Measurements from ENCODE around the gene TTC9B.
"Not testable (repeated sequence)": the region's sequence is repeated elsewhere in the genome, so short reads cannot be mapped to it uniquely, and the experiment has no call there.

DNA sequence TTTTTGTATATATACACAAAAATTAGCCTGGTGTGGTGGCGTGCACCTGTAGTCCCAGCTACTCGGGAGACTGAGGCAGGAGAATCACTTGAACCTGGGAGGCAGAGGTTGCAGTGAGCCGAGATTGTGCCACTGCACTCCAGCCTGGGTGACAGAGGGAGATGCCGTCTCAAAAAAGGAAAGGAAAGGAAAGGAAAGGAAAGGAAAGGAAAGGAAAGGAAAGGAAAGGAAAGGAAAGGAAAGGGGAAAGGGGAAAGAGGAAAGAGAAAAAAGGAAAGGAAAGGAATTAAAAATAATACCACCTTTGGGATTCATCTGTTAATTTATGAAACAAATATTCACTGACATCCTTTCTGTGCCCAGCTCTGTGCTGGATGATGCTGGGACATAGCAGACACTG lies 845 bp upstream of the TTC9B start:
- TF ChIP-seq CTCF, EZH2phosphoT487, EZH2 (IDR thresholded peaks at IDR 0.05): not testable (repeated sequence)

Data from neural progenitor cell (in vitro differentiated cells).